ENCODE data around the gene CLTCL1.

The CLTCL1 gene

GRCh38 chr22:19244600-19245352 lies 46.7 kb downstream of the CLTCL1 start:
- no peak for DNase-seq (ENCODE audit: low read depth)

GRCh38 chr22:19242699-19243098 lies 48.8 kb downstream of the CLTCL1 start:
- DNase-seq (ENCODE audit: low read depth) = no peak

- DNase-seq (ENCODE audit: low read depth) = no peak
These were observed 50.0 kb downstream of the CLTCL1 start for GRCh38 chr22:19241593-19241906.

- DNase-seq (ENCODE audit: low read depth) = no peak
These were observed 50.5 kb downstream of the CLTCL1 start for GRCh38 chr22:19240813-19241592.

- DNase-seq (ENCODE audit: low read depth) = no peak
These were observed 52.1 kb downstream of the CLTCL1 start for GRCh38 chr22:19239464-19239863.

- no peak for DNase-seq (ENCODE audit: low read depth)
These were observed 52.6 kb downstream of the CLTCL1 start for GRCh38 chr22:19238900-19239299.

- DNase-seq (ENCODE audit: low read depth) = no peak
These were observed 55.6 kb downstream of the CLTCL1 start for GRCh38 chr22:19235874-19236273.

- DNase-seq (ENCODE audit: low read depth) = no peak
These were observed 57.2 kb downstream of the CLTCL1 start for GRCh38 chr22:19234126-19234896.

GRCh38 chr22:19233189-19233661 lies 58.3 kb downstream of the CLTCL1 start:
- DNase-seq (ENCODE audit: low read depth) = no peak

GRCh38 chr22:19232623-19233022 lies 58.9 kb downstream of the CLTCL1 start:
- no peak for DNase-seq (ENCODE audit: low read depth)

- no peak for DNase-seq (ENCODE audit: low read depth)
These were observed 59.5 kb downstream of the CLTCL1 start for GRCh38 chr22:19231986-19232385.

GRCh38 chr22:19229600-19229999 lies 61.9 kb downstream of the CLTCL1 start:
- DNase-seq (ENCODE audit: low read depth) = no peak

- no peak for DNase-seq (ENCODE audit: low read depth)
These were observed 63.3 kb downstream of the CLTCL1 start for GRCh38 chr22:19228179-19228578.

- no peak for DNase-seq (ENCODE audit: low read depth)
These were observed 65.1 kb downstream of the CLTCL1 start for GRCh38 chr22:19226428-19226827.

GRCh38 chr22:19225560-19225959 lies 66.0 kb downstream of the CLTCL1 start:
- no peak for DNase-seq (ENCODE audit: low read depth)

GRCh38 chr22:19224985-19225384 lies 66.5 kb downstream of the CLTCL1 start:
- no peak for DNase-seq (ENCODE audit: low read depth)

GRCh38 chr22:19224557-19224956 lies 67.0 kb downstream of the CLTCL1 start:
- DNase-seq (ENCODE audit: low read depth) = no peak

- no peak for DNase-seq (ENCODE audit: low read depth)
These were observed 67.9 kb downstream of the CLTCL1 start for GRCh38 chr22:19223617-19224016.

GRCh38 chr22:19223110-19223509 lies 68.4 kb downstream of the CLTCL1 start:
- DNase-seq (ENCODE audit: low read depth) = no peak

GRCh38 chr22:19222242-19223005 lies 69.1 kb downstream of the CLTCL1 start:
- no peak for DNase-seq (ENCODE audit: low read depth)

- no peak for DNase-seq (ENCODE audit: low read depth)
These were observed 70.7 kb downstream of the CLTCL1 start for GRCh38 chr22:19220867-19221266.
